Thoracic aorta (tissue), 2 donors: Measurements from ENCODE around the gene JAG2. TPM values are rescaled to one million over a fixed set of nuclear protein-coding genes. Genes with fewer than 3 reads are reported as not detected.

ENCODE experiments used
- ATAC-seq: fragments of 150-250 bp; one replicate; pipeline ENCODE4 v1.8.0; 2017; ENCODE audit warnings: low read depth; ENCODE audit not compliant: insufficient number of reproducible peaks, low FRiP score
- DNase-seq: peaks from one replicate; pipeline ENCODE4 v3.0.0-alpha.2; 2020; ENCODE audit warnings: low spot score
- H3K27ac ChIP-seq, 2 donors: fragments of 200-600 bp; sonication (generic); 1 replicate in 1 of 2; 2 replicates in 1 of 2; pipeline ENCODE4 v1.5.1; 2016; ENCODE audit warnings: mild to moderate bottlenecking in 2 of 2, moderate library complexity in 2 of 2
- H3K27me3 ChIP-seq: fragments of 200-600 bp; sonication (generic); replicated peaks from 2 replicates; pipeline ENCODE4 v1.6.0; 2016; ENCODE audit warnings: mild to moderate bottlenecking; ENCODE audit not compliant: insufficient read depth
- H3K36me3 ChIP-seq: fragments of 200-600 bp; sonication (generic); one replicate; pipeline ENCODE4 v1.5.1; 2016
- H3K4me1 ChIP-seq, 2 donors: fragments of 200-600 bp; sonication (generic); 1 replicate in 1 of 2; 2 replicates in 1 of 2; pipeline versions ENCODE4 v1.5.1 to v1.6.0; 2016; ENCODE audit warnings: low read depth in 2 of 2, mild to moderate bottlenecking in 1 of 2; ENCODE audit not compliant: control insufficient read depth in 1 of 2
- H3K4me3 ChIP-seq: fragments of 200-600 bp; sonication (generic); 2 replicates; pipeline ENCODE4 v1.5.1; 2016; ENCODE audit warnings: mild to moderate bottlenecking
- H3K9me3 ChIP-seq: fragments of 200-600 bp; sonication (generic); 2 replicates; pipeline ENCODE4 v1.5.1; 2016
- total RNA-seq, 2 donors: library from RNA; depleted of rRNA; stranded (reverse); fragments of >200 nt; gene quantifications; one replicate each; pipeline versions ENCODE4 v1.1.0 to v1.2.3, GENCODE V29; 2016
- TF ChIP-seq, protein P1 (sequence below): fragments of 200-600 bp; sonication (generic); IDR thresholded peaks from one replicate; pipeline ENCODE4 v1.5.1; 2019; ENCODE audit warnings: antibody characterized with exemption

JAG2 gene
- total RNA-seq, 2 donors from 2014 or later = 8.8 to 12.0 TPM

- Histone ChIP-seq H3K27me3 (no peaks in the 10 kb centered on the region), H3K9me3 (peaks cover 7% of the 10 kb centered on the region), H3K27ac (no peak overlapping the region), H3K4me3 (no peak overlapping the region), H3K4me1 (no peaks in the 10 kb centered on the region), H3K36me3 (no peaks in the 10 kb centered on the region)
- ATAC-seq (no peak), DNase-seq (no peak)
- TF ChIP-seq, protein P1, sequence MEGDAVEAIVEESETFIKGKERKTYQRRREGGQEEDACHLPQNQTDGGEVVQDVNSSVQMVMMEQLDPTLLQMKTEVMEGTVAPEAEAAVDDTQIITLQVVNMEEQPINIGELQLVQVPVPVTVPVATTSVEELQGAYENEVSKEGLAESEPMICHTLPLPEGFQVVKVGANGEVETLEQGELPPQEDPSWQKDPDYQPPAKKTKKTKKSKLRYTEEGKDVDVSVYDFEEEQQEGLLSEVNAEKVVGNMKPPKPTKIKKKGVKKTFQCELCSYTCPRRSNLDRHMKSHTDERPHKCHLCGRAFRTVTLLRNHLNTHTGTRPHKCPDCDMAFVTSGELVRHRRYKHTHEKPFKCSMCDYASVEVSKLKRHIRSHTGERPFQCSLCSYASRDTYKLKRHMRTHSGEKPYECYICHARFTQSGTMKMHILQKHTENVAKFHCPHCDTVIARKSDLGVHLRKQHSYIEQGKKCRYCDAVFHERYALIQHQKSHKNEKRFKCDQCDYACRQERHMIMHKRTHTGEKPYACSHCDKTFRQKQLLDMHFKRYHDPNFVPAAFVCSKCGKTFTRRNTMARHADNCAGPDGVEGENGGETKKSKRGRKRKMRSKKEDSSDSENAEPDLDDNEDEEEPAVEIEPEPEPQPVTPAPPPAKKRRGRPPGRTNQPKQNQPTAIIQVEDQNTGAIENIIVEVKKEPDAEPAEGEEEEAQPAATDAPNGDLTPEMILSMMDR = no peak
Observed at GRCh38 chr14:105185973-105186372, 17.4 kb upstream of the JAG2 start.

GRCh38 chr14:105185001-105185400, 16.4 kb upstream of the JAG2 start:
- Histone ChIP-seq H3K9me3 (peaks cover 7% of the 10 kb centered on the region), H3K27me3 (no peaks in the 10 kb centered on the region), H3K36me3 (no peaks in the 10 kb centered on the region), H3K4me1 (peaks cover 5 to 6% of the 10 kb centered on the region in 2 donors), H3K27ac (no peak overlapping the region), H3K4me3 (no peak overlapping the region)
- DNase-seq (no peak), ATAC-seq (no peak)
- TF ChIP-seq, protein P1 = no peak

DNA sequence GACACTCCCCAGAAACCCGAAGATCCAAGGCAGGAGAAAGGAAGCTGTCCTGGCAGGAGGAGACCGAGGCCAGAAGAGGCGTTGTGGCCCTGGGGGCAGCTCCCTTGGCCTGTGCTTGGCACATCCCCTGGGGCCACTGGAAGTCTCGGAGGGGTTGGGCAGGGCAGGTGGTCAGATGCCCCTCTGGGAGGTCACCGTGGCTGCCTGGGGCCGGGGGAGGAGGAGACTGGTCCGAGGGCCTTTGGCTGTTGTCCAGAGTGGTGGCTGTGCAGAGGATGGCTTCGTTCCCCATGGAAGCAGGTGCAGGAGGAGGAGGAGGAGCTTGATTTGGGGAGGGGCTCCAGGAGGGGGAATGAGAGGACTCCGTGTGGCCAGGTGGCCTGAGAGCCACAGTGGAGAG, 15.9 kb upstream of the JAG2 start:
- peaks cover 5 to 6% of the 10 kb centered on the region in 2 donors for H3K4me1 ChIP-seq
- no peaks in the 10 kb centered on the region for H3K27me3 ChIP-seq
- TF ChIP-seq, protein P1 = no peak
- H3K4me3 ChIP-seq = no peak overlapping the region
- no peaks in the 10 kb centered on the region for H3K36me3 ChIP-seq
- no peak for ATAC-seq
- DNase-seq = no peak
- peaks cover 7% of the 10 kb centered on the region for H3K9me3 ChIP-seq
- H3K27ac ChIP-seq = no peak overlapping the region

GRCh38 chr14:105182296-105183020, 13.9 kb upstream of the JAG2 start:
- no peaks in the 10 kb centered on the region for H3K36me3 ChIP-seq
- DNase-seq = no peak
- ATAC-seq = no peak

DNA sequence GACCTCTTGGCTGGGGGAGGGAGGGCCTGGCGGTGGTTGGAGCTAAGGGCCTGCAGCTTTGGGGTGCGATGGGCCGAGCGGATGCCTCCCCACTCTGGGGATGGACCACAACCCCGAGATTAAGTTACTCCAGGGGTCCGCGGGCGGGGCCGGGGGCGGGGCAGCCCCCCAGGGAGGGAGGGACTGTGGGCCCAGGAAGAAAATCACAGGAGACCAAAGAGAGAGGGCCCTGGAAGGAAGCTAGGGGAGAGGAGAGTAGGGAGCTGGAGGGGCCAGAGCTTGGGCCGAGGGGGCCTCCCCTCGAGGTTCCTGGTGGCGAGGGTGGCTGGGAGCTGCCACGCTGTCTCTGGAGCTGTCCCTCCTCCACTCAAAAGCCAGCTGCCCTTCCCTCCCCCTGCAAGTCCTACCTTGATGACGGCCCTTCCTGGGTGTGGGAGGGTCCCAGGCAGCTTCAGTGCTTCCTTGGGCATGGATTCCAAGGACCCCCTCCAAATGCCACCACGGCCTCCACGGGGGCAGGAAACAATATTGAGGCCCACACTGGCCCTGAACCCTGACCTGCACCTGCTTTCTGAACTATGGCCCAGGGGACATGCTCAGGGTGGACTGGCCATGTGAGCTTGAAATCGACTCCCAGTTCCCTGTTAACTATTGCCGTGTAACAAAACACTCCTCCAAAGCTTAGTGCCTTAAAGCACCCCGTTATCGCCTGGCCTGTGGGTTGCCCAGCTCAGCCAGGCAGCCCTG, 13.1 kb upstream of the JAG2 start:
- Histone ChIP-seq H3K27ac (no peak overlapping the region), H3K27me3 (no peaks in the 10 kb centered on the region), H3K4me3 (peak overlapping the region; percentile 69), H3K4me1 (peaks cover 5 to 6% of the 10 kb centered on the region in 2 donors), H3K9me3 (no peaks in the 10 kb centered on the region), H3K36me3 (no peaks in the 10 kb centered on the region)
- DNase-seq (no peak), ATAC-seq (no peak)
- TF ChIP-seq, protein P1 = no peak

More at GRCh38 chr14:105182296-105183020, 13.9 kb upstream of the JAG2 start:
- TF ChIP-seq, protein P1 = no peak
- H3K27me3 ChIP-seq = no peaks in the 10 kb centered on the region
- H3K9me3 ChIP-seq = no peaks in the 10 kb centered on the region
- no peak overlapping the region for H3K4me3 ChIP-seq
- peaks cover 5 to 6% of the 10 kb centered on the region in 2 donors for H3K4me1 ChIP-seq
- H3K27ac ChIP-seq = no peak overlapping the region
